ENCODE results near the gene TNIK.

Gene TNIK

GRCh38 chr3:171354049-171354705 lies 106.0 kb downstream of the TNIK start:
- no peak for TF ChIP-seq CTCF (conservative IDR thresholded peaks at IDR 0.05; ENCODE audit: control insufficient read depth, insufficient read depth, low read depth, low read length)
- H3K4me3 ChIP-seq (ENCODE audit: control insufficient read depth, low read depth, low read length) = no peak overlapping the region
- peak; percentile 64 for DNase-seq (ENCODE audit: low read depth)

DNA sequence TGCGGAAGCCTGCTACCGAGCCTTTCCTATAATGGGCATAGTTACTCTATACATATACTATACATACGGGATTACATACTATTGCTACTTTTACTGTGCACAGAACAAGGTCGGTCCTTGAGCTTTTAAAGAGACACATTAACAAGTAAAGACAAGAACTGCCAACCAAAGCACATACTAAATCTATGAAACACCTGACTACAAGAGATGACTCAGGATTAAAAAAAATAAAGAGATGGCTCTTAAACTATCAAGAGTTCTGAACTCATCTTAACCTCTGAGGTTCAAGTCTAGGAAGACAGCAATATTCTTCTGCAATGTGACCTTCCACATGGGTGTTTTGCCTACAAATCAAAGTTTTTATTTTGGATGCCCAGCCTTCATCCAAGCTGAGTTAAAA lies 106.8 kb downstream of the TNIK start:
- TF ChIP-seq CTCF (conservative IDR thresholded peaks at IDR 0.05; ENCODE audit: control insufficient read depth, insufficient read depth, low read depth, low read length) = no peak
- peak; percentile 51 for DNase-seq (ENCODE audit: low read depth)
- H3K4me3 ChIP-seq (ENCODE audit: control insufficient read depth, low read depth, low read length) = no peak overlapping the region

DNA sequence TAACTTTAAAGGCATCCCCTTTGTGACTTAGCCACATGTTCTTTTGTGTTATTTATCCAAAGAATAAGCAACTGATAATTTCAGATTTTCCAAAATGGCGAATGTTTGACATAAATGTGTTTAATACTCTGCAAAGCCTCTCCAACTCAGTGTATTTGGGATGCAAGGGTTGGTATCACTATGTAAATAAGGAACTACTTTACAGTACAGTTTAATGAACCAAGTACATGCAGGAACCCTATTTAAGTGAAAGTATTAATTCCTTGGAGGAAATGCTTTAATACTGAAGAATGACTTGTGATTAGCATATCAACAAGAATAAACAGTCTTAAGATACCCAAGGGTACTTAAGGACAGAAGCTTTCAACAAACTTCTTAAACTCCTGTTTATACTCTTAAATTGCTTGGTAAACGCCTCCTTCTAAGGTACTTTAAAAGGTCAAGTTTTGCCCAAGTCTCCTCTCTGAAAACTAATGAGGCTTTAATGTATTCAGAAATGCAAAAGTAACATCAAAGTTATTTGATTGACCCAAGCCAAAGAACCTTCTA lies 107.7 kb downstream of the TNIK start:
- no peak for TF ChIP-seq CTCF (conservative IDR thresholded peaks at IDR 0.05; ENCODE audit: control insufficient read depth, insufficient read depth, low read depth, low read length)
- DNase-seq (ENCODE audit: low read depth) = no peak
- no peak overlapping the region for H3K4me3 ChIP-seq (ENCODE audit: control insufficient read depth, low read depth, low read length)

DNA sequence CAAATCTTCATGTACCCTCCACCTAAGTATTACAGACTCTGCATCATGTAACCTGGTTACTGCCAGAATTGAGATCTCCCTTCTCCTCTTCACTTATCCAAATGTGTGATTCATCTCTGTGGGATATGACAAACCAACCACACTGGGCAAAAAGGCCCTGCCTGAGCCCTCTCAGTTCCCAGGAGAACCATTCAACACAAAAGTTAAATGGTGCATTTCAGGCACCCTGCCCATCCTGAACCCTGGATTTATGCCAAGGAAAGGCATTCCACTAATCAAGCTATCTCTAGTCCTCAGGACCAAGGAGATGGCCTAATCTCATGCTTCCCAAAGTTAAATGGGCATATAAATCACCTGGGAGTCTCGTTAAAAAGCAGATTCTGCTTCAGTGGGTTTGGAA lies 108.5 kb downstream of the TNIK start:
- H3K4me3 ChIP-seq (ENCODE audit: control insufficient read depth, low read depth, low read length) = no peak overlapping the region
- no peak for TF ChIP-seq CTCF (conservative IDR thresholded peaks at IDR 0.05; ENCODE audit: control insufficient read depth, insufficient read depth, low read depth, low read length)
- DNase-seq (ENCODE audit: low read depth) = peak; percentile 98

GRCh38 chr3:171350364-171350763 lies 109.8 kb downstream of the TNIK start:
- no peak overlapping the region for H3K4me3 ChIP-seq (ENCODE audit: control insufficient read depth, low read depth, low read length)
- no peak for TF ChIP-seq CTCF (conservative IDR thresholded peaks at IDR 0.05; ENCODE audit: control insufficient read depth, insufficient read depth, low read depth, low read length)
- DNase-seq (ENCODE audit: low read depth) = no peak

DNA sequence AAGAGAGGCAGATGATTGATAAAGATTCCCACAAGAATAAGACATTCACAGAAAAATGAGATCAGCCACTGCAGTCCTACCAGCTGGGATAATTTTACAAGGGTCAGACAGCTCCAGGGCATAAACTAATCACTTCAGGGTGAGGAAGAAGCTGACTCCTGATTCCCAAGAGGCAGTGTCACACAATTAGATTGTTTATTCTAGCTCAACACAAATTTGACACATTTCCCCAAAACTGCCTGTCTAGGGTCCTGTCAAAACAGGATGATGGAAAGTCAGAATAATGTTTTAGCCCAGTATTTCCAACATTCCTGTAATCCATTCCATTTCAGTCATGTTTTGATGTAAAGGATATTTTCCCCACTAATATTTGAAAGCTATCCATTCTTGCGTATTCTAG lies 110.8 kb downstream of the TNIK start:
- TF ChIP-seq CTCF (conservative IDR thresholded peaks at IDR 0.05; ENCODE audit: control insufficient read depth, insufficient read depth, low read depth, low read length) = no peak
- no peak for DNase-seq (ENCODE audit: low read depth)
- H3K4me3 ChIP-seq (ENCODE audit: control insufficient read depth, low read depth, low read length) = no peak overlapping the region

Data from fibroblast of mammary gland (primary cell).